Neural cell (in vitro differentiated cells): ENCODE results near the gene SEMA6C.

Experiments
- MXI1 ChIP-seq: fragments of 450-650 bp; conservative IDR thresholded peaks from 2 replicates; pipeline ENCODE4 v1.6.1; 2014; ENCODE audit warnings: antibody characterized with exemption, mild to moderate bottlenecking; ENCODE audit not compliant: poor library complexity, severe bottlenecking
- POLR2AphosphoS5 ChIP-seq: IDR thresholded peaks from 2 replicates; pipeline ENCODE4 v1.6.1; 2012
- RAD21 ChIP-seq: fragments of 450-650 bp; conservative IDR thresholded peaks from 2 replicates; pipeline ENCODE4 v1.6.1; 2014; ENCODE audit warnings: antibody characterized with exemption, mild to moderate bottlenecking, moderate library complexity
- SMC3 ChIP-seq: fragments of 450-650 bp; conservative IDR thresholded peaks from 2 replicates; pipeline ENCODE4 v1.6.1; 2014; ENCODE audit warnings: antibody characterized with exemption, mild to moderate bottlenecking, moderate library complexity; ENCODE audit not compliant: poor library complexity
- TAF1 ChIP-seq: IDR thresholded peaks from 2 replicates; pipeline ENCODE4 v1.6.1; 2012; ENCODE audit warnings: low read depth
- TF ChIP-seq, protein P1 (sequence below): IDR thresholded peaks from 2 replicates; pipeline ENCODE4 v1.6.1; 2012; ENCODE audit warnings: borderline replicate concordance
- TF ChIP-seq, protein P2 (sequence below): fragments of 450-650 bp; IDR thresholded peaks from 2 replicates; pipeline ENCODE4 v1.5.1; 2014; ENCODE audit warnings: antibody characterized with exemption, mild to moderate bottlenecking, moderate library complexity; ENCODE audit not compliant: poor library complexity, severe bottlenecking

DNA sequence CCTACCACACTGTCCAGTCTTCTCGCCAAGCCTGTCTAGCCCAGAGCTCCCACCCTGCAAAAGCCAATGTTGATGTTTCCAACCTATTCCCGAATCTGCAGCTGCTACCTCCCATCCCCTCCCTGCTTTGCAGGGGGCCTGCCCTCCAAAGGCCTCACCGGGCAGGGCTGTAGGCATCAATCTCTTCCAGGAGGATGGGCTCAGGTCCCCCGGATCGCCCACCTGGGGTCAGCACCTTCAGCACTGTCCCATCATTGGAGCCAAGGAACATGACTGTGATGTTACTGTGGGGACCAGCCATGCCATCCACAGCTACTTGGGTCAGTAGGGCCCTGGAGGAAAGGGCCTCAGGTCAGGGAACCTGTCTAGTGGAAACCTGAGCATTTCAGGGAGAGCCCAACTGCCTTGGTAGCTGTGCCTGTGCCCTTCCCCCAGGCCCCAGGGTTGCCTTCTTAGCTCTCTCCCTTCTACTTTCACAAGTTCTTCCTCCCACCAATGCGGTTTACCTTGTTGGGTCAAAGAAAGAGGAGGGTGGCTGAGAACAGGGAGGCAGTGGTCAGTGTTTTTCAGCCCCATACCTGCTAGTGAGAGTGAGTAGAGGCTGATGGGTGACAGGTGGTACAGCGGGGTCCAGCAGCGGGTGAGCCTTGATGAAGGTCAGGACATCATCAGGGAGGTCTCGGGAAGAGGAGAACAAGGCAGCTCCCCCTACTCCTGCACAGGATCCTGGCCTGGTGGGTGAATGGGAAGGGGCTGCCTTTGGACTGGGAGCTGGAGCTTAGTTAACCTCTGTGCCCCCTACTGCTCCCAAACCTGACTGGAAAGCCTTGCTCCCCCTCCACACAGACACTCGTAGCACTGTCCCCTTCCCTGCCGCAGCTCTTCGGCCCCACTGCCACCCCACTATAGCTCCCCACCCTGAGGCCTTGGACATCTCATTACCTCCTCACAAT lies 10.7 kb downstream of the SEMA6C start:
- TF ChIP-seq MXI1 (no peak), POLR2AphosphoS5 (no peak), RAD21 (no peak), TAF1 (no peak), SMC3 (no peak)
- TF ChIP-seq, protein P1, sequence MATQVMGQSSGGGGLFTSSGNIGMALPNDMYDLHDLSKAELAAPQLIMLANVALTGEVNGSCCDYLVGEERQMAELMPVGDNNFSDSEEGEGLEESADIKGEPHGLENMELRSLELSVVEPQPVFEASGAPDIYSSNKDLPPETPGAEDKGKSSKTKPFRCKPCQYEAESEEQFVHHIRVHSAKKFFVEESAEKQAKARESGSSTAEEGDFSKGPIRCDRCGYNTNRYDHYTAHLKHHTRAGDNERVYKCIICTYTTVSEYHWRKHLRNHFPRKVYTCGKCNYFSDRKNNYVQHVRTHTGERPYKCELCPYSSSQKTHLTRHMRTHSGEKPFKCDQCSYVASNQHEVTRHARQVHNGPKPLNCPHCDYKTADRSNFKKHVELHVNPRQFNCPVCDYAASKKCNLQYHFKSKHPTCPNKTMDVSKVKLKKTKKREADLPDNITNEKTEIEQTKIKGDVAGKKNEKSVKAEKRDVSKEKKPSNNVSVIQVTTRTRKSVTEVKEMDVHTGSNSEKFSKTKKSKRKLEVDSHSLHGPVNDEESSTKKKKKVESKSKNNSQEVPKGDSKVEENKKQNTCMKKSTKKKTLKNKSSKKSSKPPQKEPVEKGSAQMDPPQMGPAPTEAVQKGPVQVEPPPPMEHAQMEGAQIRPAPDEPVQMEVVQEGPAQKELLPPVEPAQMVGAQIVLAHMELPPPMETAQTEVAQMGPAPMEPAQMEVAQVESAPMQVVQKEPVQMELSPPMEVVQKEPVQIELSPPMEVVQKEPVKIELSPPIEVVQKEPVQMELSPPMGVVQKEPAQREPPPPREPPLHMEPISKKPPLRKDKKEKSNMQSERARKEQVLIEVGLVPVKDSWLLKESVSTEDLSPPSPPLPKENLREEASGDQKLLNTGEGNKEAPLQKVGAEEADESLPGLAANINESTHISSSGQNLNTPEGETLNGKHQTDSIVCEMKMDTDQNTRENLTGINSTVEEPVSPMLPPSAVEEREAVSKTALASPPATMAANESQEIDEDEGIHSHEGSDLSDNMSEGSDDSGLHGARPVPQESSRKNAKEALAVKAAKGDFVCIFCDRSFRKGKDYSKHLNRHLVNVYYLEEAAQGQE, result no peak
- TF ChIP-seq, protein P2, sequence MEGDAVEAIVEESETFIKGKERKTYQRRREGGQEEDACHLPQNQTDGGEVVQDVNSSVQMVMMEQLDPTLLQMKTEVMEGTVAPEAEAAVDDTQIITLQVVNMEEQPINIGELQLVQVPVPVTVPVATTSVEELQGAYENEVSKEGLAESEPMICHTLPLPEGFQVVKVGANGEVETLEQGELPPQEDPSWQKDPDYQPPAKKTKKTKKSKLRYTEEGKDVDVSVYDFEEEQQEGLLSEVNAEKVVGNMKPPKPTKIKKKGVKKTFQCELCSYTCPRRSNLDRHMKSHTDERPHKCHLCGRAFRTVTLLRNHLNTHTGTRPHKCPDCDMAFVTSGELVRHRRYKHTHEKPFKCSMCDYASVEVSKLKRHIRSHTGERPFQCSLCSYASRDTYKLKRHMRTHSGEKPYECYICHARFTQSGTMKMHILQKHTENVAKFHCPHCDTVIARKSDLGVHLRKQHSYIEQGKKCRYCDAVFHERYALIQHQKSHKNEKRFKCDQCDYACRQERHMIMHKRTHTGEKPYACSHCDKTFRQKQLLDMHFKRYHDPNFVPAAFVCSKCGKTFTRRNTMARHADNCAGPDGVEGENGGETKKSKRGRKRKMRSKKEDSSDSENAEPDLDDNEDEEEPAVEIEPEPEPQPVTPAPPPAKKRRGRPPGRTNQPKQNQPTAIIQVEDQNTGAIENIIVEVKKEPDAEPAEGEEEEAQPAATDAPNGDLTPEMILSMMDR, result no peak
